Mucosa of descending colon (tissue), 3 donors: Measurements from ENCODE around the gene MAML2. TPM values are rescaled to one million over a fixed set of nuclear protein-coding genes. Genes with fewer than 3 reads are reported as not detected.

Source experiments
- ATAC-seq: fragments of 200-7000 bp; cut with Tn5 transposase; one replicate; pipeline ENCODE4 v1.9.1; 2020; ENCODE audit warnings: mild to moderate bottlenecking, moderate library complexity
- DNase-seq, 3 donors: peaks; one replicate each; pipeline ENCODE4 v3.0.0-alpha.2; 2020
- H3K36me3 ChIP-seq: fragments of 200-600 bp; one replicate; pipeline ENCODE4 v1.8.0; 2021; ENCODE audit warnings: low read depth, mild to moderate bottlenecking
- H3K4me1 ChIP-seq: fragments of 200-600 bp; one replicate; pipeline ENCODE4 v1.8.0; 2021; ENCODE audit warnings: low read depth, mild to moderate bottlenecking
- H3K4me3 ChIP-seq: fragments of 200-600 bp; one replicate; pipeline ENCODE4 v1.8.0; 2021; ENCODE audit warnings: mild to moderate bottlenecking
- H3K9me3 ChIP-seq: fragments of 200-600 bp; one replicate; pipeline ENCODE4 v1.8.0; 2021; ENCODE audit warnings: mild to moderate bottlenecking
- intact Hi-C, 2 donors: fragments of 100-400 bp; cut with DNase I in 1 of 2; cut with micrococcal nuclease in 1 of 2; formaldehyde crosslinking; loops; one replicate each; pipeline versions ENCODE4 v1.11.0 to v1.11.1; 2022; cut with DNase I, micrococcal nuclease
- total RNA-seq, 3 donors: library from RNA; stranded (reverse); fragmentation: NEBNext Ultra II Directional in 2 of 3; extraction: Animal tissue kit (Norgen Biotek cat#: 25700) in 2 of 3; gene quantifications; one replicate each; pipeline versions ENCODE4 v1.2.1 to v1.2.4, GENCODE V29; 2021 to 2023
- TF ChIP-seq, protein P1 (sequence below): fragments of 200-600 bp; IDR thresholded peaks from one replicate; pipeline ENCODE4 v1.8.0; 2022; ENCODE audit warnings: antibody characterized with exemption, mild to moderate bottlenecking
- donor health status: DM: no; HTN: no; CAD: no; lungs with moderate emphysema.
- donor health status: DM: no; HTN: no; CAD: no.
- donor health status: DM: no; HTN: yes; CAD: no.

MAML2 gene
- total RNA-seq, 3 donors from 2014 or later = 15.2 to 26.4 (median 15.8) TPM

DNA sequence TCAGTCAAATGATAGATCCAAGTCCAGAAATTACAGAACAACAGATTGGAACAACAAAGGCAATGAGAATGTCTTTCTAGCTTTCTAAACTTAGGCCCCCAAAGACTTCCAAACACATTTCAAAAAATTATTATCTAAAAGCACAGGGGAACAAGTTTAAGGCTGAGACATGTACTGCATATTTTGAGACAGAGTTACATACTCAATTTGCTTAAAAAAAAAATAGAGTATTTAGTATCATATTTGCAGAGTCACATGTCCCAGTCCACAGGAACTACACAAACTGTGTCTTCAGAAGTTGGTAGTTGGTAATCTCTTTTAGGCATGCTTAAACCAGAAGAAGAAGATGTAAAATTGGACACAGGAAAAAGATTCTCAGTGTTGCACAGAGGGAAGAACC is 127.2 kb downstream of the MAML2 start:
- TF ChIP-seq, protein P1, sequence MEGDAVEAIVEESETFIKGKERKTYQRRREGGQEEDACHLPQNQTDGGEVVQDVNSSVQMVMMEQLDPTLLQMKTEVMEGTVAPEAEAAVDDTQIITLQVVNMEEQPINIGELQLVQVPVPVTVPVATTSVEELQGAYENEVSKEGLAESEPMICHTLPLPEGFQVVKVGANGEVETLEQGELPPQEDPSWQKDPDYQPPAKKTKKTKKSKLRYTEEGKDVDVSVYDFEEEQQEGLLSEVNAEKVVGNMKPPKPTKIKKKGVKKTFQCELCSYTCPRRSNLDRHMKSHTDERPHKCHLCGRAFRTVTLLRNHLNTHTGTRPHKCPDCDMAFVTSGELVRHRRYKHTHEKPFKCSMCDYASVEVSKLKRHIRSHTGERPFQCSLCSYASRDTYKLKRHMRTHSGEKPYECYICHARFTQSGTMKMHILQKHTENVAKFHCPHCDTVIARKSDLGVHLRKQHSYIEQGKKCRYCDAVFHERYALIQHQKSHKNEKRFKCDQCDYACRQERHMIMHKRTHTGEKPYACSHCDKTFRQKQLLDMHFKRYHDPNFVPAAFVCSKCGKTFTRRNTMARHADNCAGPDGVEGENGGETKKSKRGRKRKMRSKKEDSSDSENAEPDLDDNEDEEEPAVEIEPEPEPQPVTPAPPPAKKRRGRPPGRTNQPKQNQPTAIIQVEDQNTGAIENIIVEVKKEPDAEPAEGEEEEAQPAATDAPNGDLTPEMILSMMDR = no peak
- Histone ChIP-seq H3K9me3 (no peaks in the 10 kb centered on the region), H3K36me3 (no peaks in the 10 kb centered on the region), H3K4me3 (no peak overlapping the region), H3K4me1 (peaks cover 34% of the 10 kb centered on the region)
- DNase-seq = no peak
- intact Hi-C loops = no loop called here
- peak; percentile 12 for ATAC-seq

DNA sequence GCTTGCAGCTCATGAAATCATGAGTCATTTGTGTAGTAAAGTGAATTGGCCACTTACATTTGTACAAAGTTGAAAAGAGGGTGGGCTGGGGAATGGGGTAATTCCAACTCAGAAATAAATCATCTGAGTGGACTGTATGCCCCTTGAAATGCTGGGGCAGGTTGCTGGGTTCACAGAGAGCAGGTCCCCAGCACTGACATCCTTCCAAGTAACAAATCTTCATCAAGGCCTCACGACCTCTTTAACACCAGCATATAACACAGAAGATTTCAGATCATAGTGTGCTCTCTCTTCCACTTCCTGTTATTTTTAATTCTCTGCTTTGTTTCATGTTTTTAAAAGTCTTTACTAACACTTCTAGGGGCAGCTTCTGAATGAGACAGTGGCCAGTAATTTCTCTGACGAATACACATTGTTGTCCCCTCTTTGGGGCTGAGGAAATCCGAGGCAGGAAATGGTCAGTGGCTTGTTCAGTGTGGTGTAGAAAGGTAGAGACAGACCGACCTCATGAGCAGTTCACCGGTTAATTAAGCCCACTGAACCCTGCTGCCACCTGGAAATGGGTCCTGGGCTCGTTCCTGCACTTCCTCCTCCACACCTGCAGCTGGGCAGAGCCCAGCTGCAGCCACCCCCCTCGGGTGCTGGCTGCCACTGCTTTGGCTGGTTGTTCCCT is 127.7 kb downstream of the MAML2 start:
- TF ChIP-seq, protein P1 = no peak
- Histone ChIP-seq H3K36me3 (no peaks in the 10 kb centered on the region), H3K4me1 (peaks cover 31% of the 10 kb centered on the region), H3K9me3 (no peaks in the 10 kb centered on the region), H3K4me3 (no peak overlapping the region)
- intact Hi-C loops = no loop called here
- DNase-seq (peak; percentile 37 to 67 (median 45)), ATAC-seq (peak; percentile 73)

DNA sequence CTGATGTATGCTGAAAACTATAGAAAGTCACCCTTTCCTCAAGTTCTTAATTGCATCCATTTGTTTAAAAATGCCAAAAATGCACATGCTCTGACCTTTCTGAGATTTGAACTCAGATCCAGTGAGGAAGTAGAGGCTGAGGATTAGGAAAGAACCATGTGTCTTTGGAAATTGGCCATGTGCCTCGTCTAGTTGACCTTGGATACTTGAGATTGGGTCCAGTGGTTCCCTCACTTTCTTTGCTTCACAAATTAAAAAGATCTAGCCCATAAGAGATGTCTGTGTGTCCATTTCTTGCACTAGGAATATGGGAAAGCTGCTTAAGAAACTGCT is 128.3 kb downstream of the MAML2 start:
- intact Hi-C loops = no loop called here
- ATAC-seq (no peak), DNase-seq (no peak)
- TF ChIP-seq, protein P1 = no peak
- Histone ChIP-seq H3K36me3 (no peaks in the 10 kb centered on the region), H3K4me3 (no peak overlapping the region), H3K9me3 (no peaks in the 10 kb centered on the region), H3K4me1 (peaks cover 30% of the 10 kb centered on the region)

DNA sequence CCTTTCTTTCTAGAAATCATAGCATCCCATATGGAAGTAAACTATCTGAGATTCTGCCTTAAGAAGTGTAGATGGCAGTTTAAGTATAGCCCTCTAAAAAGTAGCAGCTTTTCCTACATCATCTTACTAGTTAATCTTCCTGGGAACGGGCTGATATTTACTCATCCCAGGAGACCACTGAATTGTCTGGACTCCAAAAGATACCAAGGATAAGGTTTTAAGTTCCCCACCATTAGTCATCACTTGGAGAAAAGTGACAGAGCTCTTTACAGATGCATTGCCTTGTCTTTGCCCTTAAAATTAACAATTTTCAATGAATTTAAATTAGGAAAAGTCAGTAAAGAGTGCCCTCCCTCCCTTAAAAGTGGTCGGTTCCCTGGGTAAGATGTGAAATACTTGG is 129.5 kb downstream of the MAML2 start:
- intact Hi-C loops = no loop called here
- peaks cover 32% of the 10 kb centered on the region for H3K4me1 ChIP-seq
- no peak for ATAC-seq

DNA sequence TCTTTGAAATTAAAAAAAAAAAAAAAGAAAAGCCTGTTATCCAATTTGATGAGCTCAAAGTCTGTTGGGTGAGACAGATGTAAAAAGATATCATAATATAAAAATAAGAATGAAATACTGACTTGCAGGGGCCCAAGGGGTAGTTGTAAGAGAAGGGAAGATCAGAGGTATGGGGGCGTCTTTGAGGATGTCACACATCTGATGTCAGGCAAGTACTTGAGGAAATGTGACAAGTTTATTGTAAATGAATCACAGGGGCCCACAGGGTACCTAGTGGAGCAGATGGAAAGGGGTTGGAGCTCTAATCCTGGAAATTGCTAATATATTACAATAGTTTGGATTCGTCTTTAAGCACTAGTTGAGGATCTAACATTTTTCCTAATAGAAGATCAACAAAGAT is 131.6 kb downstream of the MAML2 start:
- no peaks in the 10 kb centered on the region for H3K36me3 ChIP-seq
- peaks cover 43% of the 10 kb centered on the region for H3K4me1 ChIP-seq
- no peak for ATAC-seq
- H3K4me3 ChIP-seq = no peak overlapping the region
- no peak for DNase-seq
- no peaks in the 10 kb centered on the region for H3K9me3 ChIP-seq
- intact Hi-C loops = no loop called here
- TF ChIP-seq, protein P1 = no peak

More for the DNA sequence above, 129.5 kb downstream of the MAML2 start:
- no peaks in the 10 kb centered on the region for H3K36me3 ChIP-seq
- no peak overlapping the region for H3K4me3 ChIP-seq
- TF ChIP-seq, protein P1 = no peak
- no peaks in the 10 kb centered on the region for H3K9me3 ChIP-seq
- no peak for DNase-seq
